HG03196 (cell line): ENCODE measurements around the gene NETO1.

Source experiments
- ATAC-seq: cut with Tn5 transposase; IDR thresholded peaks from one replicate; pipeline ENCODE4 v1.9.1; 2021; ENCODE audit not compliant: unreplicated experiment

NETO1 gene

DNA sequence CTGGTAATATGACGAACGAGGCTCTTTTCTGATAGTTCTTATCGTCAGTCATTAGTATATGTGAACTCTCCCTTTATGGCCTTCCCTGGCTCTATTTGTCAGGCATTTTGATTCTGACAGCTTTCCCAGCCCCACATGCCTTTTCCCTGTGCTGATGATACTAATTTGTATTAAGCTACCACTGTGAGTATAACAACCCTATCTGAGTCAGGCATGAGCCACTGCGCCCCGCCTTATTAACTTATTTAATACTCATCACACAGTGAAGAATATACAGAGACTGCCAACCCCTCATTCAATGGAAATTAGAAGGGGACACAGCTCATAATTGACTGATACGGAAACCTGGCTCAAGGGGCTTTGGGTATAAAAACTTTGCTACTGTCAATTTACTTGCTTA lies 140.0 kb downstream of the NETO1 start:
- ATAC-seq: no peak

- no peak for ATAC-seq
Measured at GRCh38 chr18:72727038-72727655, 140.6 kb downstream of the NETO1 start.

DNA sequence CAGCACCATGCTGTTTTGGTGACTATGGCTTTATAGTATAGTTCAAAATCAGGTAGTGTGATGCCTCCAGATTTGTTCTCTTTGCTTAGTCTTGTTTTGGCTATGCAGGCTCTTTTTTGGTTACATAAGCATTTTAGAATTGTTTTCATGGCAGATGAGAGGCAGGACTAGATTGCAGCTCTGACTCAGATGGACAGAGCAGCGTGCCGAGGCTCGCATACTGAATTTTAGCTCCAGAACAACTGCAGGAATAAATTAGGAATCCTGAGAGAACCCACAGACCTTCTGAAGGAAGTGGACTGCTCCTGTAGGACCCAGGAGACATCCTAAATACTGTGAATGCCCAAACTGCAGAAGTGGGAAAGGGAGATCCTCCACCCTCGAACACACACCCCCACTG lies 141.6 kb downstream of the NETO1 start:
- no peak for ATAC-seq

GRCh38 chr18:72721330-72721729 lies 146.5 kb downstream of the NETO1 start:
- no peak for ATAC-seq

DNA sequence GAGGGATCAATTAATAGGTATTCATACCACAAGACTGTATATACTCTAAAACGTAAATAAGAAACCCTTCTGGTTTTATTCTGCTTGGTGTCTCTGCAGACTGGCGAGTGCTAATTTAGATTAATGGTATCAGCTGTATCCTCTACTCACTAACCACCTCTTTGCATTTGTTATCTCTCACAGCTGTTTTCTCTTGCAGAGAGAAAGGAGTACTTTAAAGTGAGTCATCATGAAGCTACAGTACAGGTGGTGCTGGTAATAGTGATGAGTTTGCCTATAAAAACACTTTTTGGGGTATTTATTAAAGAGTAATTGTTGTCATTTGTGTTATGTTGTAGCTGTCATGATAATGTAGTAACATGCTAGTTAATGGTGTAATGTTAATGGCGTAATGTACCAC lies 147.7 kb downstream of the NETO1 start:
- no peak for ATAC-seq

DNA sequence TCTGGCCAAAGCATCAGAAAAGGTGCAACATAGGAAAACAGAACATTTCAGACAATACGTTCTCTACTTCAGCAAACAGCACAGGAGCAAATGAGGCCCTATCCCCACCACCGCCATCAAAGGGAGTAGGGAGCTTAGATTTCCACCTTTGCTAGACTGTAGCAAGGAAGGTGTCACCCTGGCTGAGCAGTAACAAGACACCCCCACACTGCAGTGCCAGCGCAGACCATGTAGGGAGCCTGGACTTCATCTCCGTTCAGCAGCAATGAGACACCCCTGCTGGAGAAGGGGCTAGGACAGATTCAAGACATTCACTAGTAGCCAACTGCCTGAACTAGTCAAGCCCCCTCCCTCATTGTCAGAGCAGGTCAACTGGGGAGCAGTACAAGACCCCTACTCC lies 163.6 kb downstream of the NETO1 start:
- ATAC-seq: no peak

DNA sequence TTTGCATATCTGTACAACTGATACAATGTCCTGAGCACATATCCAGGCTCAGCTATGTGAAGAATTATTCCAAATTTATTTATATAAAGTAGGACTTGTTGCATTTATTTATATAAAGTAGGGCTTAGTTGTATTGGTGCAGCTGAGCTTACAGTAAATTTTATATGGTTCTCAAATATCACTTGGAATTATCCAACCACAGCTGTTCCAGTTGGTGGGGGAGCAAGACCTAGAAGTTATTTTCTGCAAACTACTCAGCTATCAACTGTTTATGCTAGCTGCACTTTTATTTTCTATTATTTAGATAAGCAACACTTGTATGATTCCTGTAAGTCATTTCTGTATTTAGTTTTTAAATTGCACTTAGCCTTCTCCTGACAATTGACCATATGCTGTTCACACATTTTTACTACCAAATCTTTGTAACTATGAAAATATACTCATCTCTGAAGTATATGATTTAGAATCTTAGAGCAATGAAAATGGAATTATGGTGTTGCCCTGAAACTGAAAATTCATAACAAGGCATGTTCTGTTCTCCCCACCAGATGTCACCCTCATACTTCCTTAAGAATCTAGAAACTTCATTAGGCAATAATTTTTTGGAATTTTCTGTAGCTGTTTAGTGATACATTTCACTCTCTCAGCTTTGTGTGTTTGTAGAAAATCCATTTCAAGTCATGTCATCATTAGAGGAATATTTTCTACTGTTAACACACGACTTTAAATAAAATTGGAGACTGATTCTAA lies 166.7 kb downstream of the NETO1 start:
- ATAC-seq: no peak

- no peak for ATAC-seq
Measured at GRCh38 chr18:72697706-72698105, 170.1 kb downstream of the NETO1 start.

DNA sequence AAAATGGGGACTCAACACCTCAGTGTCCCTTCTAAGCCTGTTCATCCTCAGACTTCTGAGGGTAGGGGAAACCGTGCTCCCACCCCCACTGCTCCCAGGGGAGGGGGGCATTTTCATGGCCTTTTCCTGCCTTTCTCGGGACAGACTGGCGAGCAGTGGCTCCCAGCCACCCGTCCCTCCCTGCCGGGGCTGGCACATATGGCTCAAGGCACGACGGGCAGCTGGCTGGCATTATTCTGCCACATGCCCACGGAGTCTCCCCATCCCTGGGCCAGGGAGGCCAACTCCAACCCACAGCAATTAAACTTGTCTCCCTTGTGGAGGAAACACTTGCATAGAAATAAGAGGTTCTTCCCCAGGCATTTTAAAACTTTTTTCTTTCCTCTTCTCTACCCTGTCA lies 175.2 kb downstream of the NETO1 start:
- ATAC-seq: no peak
